Stimulated activated CD8-positive, alpha-beta memory T cell treated with anti-CD3 and anti-CD28 coated beads, Interleukin-15, amount 100 ng/mL, for 1 hour (primary cell): Measurements from ENCODE around the gene LMF1.
"Not testable (repeated sequence)": the region's sequence is repeated elsewhere in the genome, so short reads cannot be mapped to it uniquely, and the experiment has no call there.

Experiments
- DNase-seq: peaks from one replicate; pipeline ENCODE4 v3.0.0-alpha.2; 2020; ENCODE audit warnings: low read depth

LMF1 gene

GRCh38 chr16:970386-970765, 408 bp downstream of the LMF1 start:
- no peak for DNase-seq

DNA sequence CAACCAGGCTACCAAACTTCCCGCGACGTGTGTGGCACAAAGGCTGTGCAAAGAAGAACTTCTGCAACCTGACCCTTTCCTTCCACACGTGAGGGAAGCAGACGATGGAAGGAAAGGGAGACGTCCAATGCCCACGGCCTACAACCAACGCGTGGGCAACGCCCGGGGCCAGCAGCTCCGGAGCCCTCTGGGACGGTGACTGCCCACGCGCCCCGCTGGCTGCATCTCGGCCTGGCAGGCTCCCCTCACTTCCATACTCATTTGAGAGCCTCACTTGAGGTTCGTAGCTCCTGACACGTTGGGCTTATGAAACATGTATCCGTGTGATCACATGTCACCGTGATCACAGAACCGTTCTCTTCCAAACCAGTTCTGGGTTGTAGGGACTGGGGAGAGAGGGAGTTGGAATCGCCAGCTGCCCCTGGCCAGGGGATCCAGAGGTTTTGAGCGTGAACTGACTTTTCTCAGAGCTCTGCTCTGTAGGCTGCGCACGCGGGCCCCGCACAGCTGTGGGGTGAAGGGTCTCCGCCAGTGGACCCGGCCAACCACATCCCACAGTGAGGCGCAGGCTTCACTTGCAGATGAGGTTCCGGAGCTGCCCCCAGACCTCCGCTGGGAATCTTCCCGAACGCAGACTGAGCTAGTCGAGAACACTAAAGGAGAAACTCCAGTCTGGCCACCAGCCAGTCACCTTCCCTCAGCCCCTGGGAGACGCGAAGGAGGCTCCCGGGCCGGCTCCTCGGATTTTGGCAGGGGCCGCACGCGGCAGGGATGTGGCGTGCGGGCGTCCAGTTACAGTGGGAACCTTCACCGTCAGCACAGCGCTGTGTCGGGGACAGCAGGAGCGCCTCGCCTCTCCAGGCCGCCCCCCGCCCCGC, 1.0 kb downstream of the LMF1 start:
- DNase-seq: no peak

DNA sequence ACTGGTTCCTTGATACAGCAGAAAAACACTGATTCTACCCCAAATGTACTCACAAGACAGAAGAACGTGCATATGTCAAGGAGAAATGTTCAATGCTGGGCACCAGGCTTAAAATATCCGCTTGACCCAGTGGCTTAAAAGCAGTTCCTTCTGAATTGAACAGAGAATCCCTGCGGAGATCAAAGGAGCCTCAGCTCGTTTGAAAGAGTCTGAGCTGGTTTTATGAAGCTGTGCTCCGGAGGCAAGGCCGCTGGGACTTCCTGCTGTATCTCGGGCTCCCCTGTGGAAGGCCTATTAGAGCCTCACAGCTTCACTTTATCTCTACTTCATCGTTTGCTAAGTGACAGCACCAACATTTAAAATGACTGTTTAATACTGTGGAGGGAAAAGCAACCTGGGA, 2.2 kb downstream of the LMF1 start:
- DNase-seq: no peak

DNA sequence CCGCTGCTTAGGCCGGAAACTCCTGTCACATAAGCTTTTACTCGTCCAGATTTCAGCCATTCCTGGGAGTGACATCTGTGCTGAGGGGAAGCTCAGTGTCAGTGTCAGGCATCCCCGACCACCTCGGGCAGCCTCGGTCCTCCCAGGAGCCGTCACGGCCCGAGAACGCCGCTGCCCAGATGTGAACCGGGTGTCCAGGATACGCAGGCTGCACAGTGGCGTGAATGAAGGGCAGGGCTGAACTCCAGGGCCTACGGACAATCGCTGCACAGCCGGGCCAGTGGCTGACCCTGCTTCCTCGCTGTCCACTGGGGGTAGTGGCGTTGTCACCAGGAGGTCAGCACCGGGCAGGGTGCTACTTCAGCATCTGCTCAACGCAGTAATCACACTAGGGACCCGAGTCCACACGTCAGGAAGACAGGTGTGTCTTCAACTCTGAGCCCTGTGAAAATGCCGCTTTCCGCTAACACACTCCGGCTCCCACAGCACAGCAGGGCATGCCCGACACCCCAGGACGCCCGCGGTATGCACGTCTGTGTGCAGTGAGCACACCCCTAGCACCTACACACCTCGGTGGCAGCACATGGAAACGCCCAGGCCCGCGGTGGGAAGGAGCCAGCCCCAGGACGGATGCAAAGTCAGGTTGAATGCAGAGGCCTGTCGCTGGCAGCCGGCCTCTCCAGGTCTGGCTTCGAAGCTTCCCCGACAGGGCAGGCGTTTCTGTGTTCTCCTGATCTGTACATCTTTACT, 3.1 kb downstream of the LMF1 start:
- no peak for DNase-seq

- no peak for DNase-seq
Measured at GRCh38 chr16:967077-967541, 3.7 kb downstream of the LMF1 start.

- DNase-seq: no peak
Measured at GRCh38 chr16:966505-966904, 4.3 kb downstream of the LMF1 start.

DNA sequence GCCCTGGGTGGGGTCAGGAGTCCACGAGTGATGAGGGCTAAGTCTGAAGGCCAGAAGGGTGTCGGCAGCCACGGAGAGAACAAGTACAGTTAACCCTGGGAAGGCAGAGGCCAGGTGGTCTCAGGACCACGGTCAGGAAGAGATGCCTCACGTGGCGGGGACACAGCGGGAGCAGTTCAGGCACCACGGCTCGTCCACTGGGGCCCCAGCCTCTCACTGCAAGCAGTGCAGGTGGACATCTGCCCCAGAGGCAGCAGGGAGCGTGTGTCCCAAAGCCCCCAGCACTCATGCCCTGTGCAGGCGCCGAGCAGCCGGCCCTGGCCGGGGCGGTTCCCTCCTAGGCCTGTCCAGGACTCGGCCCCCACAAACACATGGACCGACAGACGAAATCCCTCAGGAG, 4.7 kb downstream of the LMF1 start:
- no peak for DNase-seq

DNA sequence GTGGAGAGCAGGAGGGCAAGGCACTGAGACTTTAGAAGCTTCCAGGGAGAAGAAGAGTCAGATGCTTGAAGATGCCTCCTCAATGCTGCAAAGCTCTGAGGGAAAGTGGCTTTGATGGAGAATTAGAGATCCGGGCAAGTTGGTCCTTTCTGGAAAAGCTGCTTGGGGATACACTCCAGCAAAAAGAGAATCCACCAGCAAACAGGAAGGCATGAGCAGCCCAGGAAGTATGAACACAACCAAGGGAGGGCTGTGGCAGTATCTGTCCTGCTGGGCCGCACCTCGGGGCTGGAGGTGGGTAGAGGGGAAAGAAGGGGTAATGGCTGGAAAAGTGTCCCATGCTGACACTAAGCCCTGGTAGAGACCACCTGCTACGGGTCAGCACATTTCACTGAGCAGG, 5.3 kb downstream of the LMF1 start:
- DNase-seq: no peak

DNA sequence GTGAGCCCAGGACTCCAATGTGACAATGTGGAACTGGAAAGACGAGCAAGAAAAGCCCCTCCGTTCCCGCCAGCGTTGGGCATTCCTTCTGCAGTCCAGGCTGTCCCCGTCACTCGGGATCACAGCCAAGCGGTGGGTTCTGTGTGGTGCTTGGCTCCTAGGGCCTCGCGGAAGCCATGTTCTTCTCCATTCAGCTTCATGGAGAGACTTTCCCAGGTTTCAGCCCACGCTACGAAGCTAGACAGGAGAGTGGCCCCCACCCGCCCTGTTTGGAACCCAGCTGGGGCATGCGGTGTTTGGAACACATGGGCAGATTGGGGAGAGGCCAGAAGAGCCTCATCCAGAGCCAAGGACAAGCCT, 5.8 kb downstream of the LMF1 start:
- DNase-seq: no peak

- no peak for DNase-seq
Measured at GRCh38 chr16:964356-965035, 6.3 kb downstream of the LMF1 start.

- DNase-seq: no peak
Measured at GRCh38 chr16:963913-964312, 6.9 kb downstream of the LMF1 start.

GRCh38 chr16:962901-963814, 7.6 kb downstream of the LMF1 start:
- no peak for DNase-seq

- no peak for DNase-seq
Measured at GRCh38 chr16:962366-962765, 8.4 kb downstream of the LMF1 start.

GRCh38 chr16:959232-960040, 11.3 kb downstream of the LMF1 start:
- no peak for DNase-seq

GRCh38 chr16:955766-956165, 15.0 kb downstream of the LMF1 start:
- not testable (repeated sequence) for DNase-seq

GRCh38 chr16:953818-954217, 17.0 kb downstream of the LMF1 start:
- not testable (repeated sequence) for DNase-seq

DNA sequence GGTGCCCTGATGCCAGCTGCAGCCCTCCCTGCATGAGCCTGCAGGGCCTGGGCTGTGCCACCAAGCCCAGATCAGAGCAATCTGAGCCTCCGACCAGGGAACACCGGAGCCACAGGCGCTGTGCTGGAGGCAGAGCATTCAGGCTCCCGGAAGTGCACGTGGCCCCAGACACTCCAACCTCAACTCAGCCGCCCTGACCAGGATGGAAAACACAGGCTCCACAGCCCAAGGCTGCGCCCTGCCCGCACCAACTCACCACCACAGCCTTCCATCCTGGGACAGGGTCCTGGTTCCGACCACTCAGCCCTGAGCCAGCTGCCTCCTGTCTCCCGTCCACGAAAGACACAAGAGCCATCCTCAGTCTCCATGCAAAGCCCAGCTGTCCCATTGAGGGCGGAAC, 18.5 kb downstream of the LMF1 start:
- DNase-seq: no peak

- no peak for DNase-seq
Measured at GRCh38 chr16:951660-952301, 19.0 kb downstream of the LMF1 start.

- not testable (repeated sequence) for DNase-seq
Measured at GRCh38 chr16:950733-951573, 19.8 kb downstream of the LMF1 start.
